RCC 7860 (cell line): ENCODE results near the gene AGMO.

Source experiments
- DNase-seq: peaks from one replicate; pipeline ENCODE4 v3.0.0-alpha.2; 2015; ENCODE audit warnings: low spot score
- FAIRE-seq: peaks from 2 replicates; lab custom pipeline; 2012; peaks lifted over from hg19 to GRCh38; lab: Jason Lieb, UNC

AGMO gene

DNA sequence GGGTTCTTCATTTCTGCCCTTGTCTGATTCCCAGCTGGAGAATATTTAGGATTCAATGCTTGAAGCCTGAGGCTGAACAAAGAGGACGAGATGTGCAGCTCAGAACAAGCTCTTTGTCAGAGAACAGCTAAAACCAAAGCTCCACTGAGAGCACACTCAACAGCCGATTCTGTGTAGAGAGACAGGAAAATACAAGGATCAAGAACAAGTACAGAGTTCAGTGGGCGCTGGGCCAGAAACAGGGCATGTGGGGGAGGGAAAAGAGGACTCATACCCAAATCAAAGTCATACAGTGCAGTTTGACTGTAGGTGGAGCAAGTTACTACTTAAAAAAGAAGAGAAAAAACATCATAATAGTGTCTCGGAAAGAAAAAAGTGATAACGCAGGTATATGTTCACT is at the start of gene AGMO:
AGMO (minus strand) TSS at position 181 of the 400 bp plus-strand sequence.
- peak; percentile 52 for DNase-seq

DNA sequence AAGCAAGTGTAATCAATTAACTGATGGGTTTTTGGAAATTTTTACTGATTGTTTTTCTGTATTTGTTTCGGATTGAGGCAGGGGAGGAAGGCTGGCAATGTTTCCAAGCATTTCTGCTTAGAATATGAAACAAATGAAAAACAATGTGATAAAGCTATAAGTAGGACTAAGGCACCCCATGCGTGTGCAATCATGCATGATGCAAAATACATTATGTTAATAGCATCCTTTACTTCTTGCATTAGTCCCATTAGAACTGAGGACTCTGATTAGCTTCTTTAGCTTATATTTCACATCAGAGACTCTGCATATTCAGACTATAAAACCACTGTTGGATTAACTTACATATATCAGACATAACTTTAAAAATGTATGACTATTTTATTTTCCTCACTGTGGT is 48.7 kb upstream of the AGMO start:
- FAIRE-seq (no peak), DNase-seq (no peak)

More for the DNA sequence above, at the start of gene AGMO:
- peak; percentile 60 for FAIRE-seq

DNA sequence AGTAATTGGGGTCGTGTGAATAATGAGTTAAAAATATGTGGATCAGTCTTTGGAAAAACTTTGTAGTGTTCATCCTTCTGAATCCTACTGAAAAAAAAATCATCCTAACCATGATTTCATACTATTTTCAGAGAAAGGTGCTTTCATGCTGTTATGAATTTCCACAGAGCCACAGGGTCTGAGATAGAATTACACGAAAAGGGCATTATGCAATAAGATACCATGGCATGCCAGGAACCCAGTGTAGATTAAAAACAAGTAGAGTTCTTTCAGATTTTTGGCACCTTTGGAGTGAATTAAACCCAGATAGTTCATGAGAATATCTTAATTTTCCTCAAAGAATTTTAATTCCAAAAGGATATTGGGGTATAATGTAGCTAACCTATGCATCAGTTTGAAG is 47.5 kb upstream of the AGMO start:
- no peak for FAIRE-seq
- no peak for DNase-seq

DNA sequence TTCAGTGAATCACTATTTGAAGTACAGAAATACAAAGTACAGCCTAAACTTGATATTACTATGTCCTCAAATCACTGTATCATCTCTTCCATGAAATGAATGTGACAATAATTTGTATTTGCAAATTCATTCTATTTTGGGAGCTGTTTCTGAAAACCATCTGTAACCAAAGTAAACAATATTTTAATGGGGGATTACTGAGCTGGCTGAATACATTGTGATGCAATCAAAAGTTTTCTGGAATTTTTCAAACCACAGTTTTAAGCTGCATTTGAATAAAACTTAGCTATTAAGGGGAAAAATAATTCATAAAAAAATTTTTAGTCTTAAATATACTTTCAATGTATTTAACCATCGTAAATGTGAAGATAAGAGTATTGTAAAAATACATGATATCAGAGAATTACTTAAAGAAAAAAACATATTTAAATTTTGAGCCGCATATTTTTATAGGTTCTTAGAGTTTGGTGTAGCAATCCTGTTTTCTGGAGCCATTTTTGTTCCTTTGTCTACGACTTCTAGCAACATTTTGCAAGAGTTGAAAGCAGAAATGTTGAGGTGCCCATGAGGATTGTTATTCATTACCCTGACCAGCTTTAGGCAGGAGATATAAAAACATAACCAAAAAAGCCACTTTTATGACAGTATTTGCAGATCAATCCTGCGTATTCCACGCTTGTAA is 45.9 kb upstream of the AGMO start:
- FAIRE-seq: peak; percentile 26
- no peak for DNase-seq

DNA sequence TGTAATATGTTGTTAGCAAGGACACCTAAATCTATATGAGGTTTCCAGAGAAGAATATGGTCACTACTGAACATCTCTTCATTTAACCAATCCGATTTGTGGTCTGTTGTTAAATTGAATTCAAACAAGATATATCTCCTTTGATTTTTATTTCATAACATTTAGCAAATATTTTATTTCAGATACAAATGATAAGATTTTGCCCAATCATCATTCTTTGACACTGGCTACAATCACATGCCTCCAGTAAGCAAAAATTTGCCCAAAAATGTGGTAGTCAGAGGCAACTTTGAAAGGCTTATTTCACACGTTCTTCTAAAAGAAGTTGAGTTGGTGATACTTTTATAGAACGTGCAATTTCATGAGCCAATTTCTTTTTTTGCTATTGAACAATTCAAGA is 44.7 kb upstream of the AGMO start:
- FAIRE-seq (no peak), DNase-seq (no peak)

DNA sequence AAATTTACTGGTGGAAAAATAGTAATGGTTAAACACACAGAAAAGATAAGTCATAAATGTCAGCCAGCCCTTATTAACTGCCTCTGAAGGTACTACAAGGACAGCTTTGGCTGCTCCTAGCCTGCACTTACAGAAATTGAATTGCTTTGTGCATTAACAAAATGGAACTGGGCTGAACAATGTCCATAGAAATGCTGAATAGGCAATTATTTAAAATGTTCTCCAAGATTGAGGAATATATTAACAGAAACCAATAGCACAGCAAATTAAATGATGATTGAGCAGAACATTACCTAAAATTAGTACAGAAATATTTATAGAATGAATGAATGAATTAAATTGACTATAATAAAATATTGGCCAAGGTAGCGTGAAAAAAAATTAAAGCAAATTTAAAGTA is 42.4 kb upstream of the AGMO start:
- FAIRE-seq (no peak), DNase-seq (no peak)

DNA sequence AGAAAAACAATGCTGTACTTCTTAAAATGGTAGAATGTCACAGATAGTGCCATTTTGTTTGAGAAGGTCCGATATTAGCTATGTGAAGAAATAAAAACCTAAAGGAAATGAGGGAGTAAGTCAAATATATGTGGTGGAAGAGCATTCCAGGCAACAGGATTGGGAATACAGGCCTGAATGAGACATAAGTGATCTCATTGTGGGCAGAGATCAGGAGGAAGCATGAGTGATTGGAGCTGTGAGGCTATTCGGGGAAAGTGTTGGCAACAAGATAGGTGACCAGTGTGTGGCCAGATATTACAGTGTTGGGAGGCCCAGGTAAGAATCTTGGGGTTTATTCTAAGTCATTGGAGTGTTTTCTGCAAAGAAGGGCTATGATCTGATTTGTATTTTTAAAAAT is 41.3 kb upstream of the AGMO start:
- DNase-seq: peak; percentile 48
- peak; percentile 56 for FAIRE-seq

DNA sequence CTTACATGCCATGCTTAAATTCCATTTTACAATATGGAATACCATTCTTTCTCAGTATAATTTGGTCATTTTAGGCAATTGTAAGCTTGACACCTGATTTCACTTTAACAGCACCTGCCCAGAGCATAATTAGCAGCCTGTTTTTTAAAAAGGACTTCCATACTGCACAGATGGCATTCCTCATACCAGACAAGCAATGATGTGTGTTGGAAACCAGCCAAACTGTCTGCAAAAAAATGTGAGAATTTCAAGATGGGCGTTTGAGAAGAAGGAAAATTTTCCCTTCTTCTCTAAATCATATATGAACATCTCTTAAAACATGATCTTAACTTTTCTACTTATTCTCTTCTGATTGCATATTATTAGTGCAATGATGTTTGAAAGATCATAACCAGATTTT is 40.4 kb upstream of the AGMO start:
- no peak for DNase-seq

DNA sequence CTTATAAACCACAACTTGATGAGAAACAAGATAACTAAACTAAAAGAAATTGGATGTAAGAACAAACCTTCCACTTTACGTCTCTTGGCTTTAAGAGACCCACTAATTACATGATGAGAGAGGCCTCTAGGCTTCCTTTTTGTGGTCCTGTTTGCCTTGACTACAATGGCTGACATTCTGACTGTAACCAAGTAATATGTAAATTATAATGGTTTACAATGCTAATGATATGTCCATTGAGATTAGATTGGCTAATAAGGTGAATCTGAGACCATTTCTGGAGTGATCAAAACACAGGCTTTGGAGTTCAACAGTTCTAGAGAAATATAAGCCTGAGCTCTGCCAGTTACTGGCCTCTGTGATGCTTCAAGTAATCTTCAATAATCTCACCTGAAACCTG is 39.4 kb upstream of the AGMO start:
- DNase-seq (no peak), FAIRE-seq (no peak)

More for the DNA sequence above, 40.4 kb upstream of the AGMO start:
- no peak for FAIRE-seq

DNA sequence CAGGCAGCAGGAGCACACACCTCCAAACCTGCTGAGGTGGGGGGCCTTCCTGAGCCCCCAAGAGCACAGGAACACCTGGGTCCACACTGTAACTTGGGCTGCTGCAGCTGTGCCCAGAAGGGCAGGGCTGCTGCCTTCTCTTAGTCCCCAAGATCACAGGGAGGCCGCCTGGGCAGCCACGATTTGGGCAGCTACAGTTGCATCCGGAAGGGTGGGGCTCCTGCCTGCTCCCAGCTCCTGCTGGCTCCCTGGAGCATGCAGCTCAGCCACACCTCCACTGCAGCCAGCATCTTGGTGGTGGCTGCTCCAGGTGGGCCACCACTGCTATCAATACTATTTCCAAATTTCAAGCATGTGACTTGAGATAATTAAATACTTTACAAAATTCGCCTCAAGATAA is 38.5 kb upstream of the AGMO start:
- DNase-seq (no peak), FAIRE-seq (no peak)

DNA sequence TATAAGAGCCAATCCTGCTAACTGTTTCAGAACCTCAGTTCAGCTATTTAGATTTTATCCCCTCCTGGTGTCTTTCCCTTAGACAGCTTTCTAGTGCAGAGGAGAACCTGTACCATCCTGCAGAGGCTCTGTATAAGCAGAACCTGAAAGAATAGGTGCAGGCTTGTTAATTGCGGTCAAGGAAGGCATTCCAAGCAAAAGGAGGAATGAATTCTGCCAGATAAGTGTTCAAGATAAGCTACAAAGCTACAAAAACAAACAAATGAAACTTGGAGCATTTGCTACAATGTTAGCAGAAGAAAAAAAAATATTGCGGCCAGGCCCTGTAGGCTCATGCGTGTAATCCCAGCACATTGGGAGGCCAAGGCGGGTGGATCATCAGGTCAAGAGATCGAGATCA is 32.6 kb upstream of the AGMO start:
- no peak for DNase-seq
- no peak for FAIRE-seq

DNA sequence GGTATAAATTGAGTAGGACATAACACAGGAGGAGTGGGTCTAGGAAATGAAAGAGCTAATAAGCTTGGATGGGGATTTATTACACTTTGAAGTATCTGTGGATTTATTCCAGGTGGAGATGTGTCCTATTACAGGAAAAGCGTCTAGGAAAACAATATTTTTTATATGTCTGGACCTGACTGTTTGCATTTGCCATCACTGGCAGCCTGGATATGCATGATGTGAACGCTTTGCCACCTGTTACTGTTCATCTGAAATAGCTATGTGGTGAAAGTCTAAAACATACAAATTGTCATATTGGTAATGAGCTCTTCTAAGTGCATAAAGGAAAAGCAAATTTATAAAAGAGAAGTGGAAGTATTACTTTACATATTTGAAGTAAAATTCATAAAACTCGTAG is 31.6 kb upstream of the AGMO start:
- FAIRE-seq: no peak
- no peak for DNase-seq

DNA sequence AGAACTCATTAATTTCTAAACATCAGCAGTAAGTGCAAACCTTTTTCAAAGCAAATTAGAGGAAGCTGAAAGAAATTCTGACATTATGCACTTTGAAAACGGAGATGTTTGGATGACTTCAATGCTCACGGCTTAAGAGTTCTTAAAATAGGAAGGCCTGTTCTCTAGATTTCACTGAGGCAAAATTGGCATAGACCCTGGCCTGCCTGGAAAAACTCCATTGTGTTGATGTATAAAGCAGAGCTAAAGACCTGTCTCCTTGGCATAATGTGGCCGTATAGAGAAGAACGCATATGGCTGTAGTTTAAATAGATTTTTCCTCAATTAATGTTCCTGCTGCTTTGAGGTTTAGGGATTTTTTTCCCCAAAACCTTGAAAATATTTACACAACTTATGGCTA is 24.5 kb upstream of the AGMO start:
- no peak for DNase-seq
- FAIRE-seq: no peak

DNA sequence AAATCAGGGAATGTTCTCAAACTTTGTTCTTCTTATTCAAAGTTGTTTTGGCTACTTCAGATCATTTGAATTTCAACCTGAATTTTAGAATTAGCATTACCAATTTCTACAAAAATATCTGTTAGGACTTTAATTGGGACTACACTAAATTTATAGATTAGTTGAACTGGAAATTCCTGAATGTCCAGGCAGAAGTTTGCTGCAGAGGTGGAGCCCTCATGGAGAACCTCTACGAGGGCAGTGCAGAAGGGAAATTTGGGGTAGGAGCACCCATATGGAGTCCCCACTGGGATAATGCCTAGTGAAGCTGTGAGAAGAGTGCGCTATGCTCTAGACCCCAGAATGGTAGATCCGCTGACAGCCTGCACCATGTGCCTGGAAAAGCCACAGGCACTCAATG is 22.8 kb upstream of the AGMO start:
- DNase-seq: no peak
- no peak for FAIRE-seq

DNA sequence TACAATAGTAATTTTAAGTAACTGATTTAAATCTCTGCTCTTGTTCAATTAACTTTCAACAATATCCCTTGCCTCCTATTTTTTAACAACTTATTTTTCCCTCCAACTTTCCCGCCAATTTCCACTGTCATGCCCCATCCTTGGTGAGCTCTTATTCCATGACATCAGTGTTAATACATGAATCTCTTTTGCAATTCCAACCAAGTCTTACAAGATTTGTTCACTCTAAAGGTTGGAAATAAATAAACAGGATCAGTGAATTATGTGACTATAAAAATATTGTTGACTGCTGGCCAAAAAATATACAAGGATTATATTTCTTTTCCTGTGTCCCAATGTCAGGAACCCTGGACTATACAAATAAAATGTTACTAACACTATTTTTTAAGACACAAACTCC is 21.0 kb upstream of the AGMO start:
- FAIRE-seq: no peak

DNA sequence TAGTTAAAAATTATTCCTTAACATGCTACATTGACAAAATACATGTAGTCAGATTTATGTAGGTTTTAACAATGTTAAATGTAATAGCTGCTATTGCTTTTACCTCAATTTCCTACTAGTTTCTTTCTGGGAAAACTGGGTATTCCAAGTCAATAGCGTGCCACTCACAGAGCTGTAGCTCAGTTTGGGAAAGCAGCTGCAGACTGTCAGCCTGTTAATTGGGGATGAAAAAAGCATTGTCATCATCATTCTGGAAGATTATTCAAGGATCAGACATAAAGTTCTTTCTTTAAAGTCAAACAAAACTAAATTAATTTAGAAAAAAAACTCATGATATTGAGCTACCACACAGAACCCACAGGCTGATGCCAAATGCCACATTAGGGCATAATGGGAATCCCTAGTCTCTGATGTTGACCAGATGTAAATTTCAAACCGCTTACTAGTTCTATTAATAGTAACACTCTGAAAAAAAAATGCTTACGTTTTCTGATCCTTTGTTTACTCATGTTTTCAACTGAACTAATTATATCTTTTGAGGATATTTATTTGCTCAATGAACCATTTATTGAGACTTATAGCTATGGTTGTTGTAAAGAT is 19.6 kb upstream of the AGMO start:
- no peak for FAIRE-seq
- DNase-seq: no peak

More for the DNA sequence above, 21.0 kb upstream of the AGMO start:
- no peak for DNase-seq

DNA sequence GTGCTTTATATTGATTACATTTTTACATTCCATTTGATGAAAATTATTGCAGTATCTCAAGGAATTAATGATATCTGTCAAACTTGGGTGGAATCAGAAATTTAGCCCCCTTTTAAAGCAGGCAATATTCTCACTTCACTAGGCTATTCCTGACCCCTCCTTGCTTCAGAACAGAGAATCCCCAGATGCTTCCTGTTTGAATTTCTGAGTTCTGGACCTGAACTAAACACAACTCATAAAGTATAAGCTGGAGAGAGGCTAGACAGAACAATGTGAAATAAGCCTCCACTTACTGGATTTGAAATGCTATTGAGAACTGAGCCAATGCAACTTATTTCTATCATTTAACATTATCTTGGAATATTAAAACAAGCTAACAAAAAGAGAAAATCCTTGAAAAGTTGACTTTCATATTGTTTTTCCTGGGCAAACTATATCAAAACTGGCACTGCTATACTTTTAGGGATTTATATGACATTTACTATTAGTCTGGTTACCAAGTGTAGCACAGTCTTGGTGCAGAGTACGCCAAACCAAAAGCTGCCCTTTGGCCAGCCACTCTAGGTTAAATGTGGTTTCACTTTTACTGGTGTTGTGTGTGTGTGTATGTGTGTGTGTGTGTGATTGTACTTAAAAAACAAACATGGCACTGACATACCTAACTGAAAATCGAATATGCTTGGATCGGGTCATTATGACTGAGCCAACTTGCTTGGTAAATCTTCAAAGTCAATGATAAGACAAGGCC is 19.0 kb upstream of the AGMO start:
- no peak for DNase-seq
- no peak for FAIRE-seq

DNA sequence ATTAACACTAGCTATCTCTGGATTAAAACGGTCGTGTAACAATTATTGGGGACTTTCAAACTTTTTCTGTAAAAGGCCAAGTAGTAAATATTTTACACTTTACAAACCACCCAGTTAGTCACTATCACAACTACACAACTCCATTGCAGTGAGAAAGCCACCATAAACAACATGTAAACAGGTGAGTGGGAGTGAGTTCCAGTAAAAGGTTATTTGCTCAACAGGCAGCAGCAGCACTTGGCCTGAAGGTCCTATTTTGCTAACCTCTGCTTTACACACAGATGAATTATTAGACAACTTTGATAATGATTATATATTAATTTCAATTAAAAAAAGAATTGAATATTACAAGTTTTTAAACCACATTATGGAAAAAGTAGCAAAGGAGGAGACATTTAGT is 15.8 kb upstream of the AGMO start:
- no peak for DNase-seq
- FAIRE-seq: no peak

DNA sequence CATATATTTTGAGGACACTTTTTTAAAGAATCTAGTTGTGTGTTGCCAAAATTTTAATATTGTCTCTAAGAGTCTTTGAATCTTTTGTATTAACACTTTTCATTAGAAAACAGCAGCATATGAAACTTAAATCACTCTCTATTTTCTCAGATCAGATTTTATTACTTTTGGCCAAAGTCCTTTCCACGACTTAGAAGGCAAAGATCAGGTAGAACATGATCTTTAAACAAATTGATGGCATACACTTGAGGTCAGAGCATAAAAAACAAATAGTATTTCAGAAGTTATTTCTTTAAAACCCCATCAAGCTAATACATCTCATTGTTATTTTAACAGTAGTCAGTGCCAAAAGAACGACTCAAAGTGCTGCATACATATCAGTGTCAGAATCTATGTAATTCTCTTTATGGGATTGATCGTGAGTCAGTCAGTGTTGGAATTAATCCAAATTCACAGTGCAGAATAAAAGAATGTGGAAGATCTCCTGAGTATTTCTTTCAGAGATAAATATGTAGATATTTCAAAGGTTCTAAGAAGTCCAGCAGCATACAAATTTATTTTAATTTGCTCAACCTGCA is 9.6 kb upstream of the AGMO start:
- DNase-seq (no peak), FAIRE-seq (peak; percentile 30)

DNA sequence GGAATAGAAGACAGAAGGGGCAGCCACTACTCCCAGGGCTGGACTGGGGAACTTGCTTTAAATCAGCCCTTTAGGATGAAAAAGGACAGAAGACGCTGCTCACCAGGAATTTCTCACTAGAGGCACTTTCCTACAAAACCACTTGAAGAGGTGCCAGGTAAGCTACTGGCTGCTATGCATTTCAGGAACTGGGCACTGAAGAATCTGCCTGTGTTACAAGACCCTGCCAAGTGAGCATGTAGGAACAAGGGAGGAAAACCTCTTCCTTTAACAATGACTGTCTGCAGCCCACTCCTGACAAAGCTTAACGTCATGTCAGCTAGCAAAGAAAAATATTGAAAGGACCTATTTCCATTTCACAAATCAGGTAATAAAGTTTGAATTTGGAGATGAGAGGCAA is 5.8 kb upstream of the AGMO start:
- DNase-seq (no peak), FAIRE-seq (no peak)

DNA sequence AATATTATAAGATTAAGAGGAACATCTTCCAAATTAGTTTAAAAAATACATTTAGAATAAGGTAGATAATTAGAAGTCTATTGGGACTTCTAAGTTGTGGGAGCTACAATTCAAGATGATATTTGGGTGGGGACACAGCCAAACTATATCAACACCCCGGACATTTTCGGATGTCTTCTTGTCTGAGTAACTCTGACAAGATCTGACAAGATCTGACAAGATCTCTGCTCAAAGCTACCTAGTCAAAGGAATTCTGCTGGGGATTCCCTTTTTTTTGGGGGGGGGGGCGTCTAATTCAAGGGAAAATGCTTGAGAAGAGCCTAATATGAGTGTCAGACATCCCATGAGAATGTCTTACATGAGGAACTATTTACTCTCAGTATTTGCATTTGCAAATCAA is 5.2 kb upstream of the AGMO start:
- FAIRE-seq (no peak), DNase-seq (no peak)

DNA sequence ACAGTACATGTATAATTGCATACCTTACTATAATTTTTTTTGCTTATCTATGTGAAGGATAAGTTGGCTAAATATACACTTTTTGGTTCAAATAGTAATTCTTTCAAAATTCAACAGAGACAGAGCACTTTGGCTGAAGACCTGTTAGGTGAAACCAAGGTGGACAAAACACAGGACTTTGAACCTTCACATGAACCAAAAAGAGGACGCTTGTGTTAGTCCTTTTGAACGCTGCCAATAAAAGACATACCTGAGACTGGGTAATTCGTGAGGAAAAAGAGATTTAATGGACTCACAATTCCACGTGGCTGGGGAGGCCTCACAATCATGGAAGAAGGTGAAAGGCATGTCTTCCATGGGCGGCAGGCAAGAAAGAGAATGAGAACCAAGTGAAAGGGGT is 4.7 kb upstream of the AGMO start:
- DNase-seq (no peak), FAIRE-seq (no peak)
